Rectal smooth muscle tissue (tissue), 1 donor: ENCODE results near the gene CAND2.
"Not testable (repeated sequence)": the region's sequence is repeated elsewhere in the genome, so short reads cannot be mapped to it uniquely, and the experiment has no call there.

ENCODE experiments used
- H3K27ac ChIP-seq: one replicate; pipeline ENCODE4 v1.7.0; 2013; ENCODE audit warnings: low read depth, low read length, inconsistent platforms
- H3K27me3 ChIP-seq: one replicate; pipeline ENCODE4 v1.7.0; 2013; ENCODE audit warnings: low read length; ENCODE audit not compliant: control insufficient read depth, insufficient read depth
- H3K36me3 ChIP-seq: one replicate; pipeline ENCODE4 v1.7.0; 2013; ENCODE audit warnings: low read length; ENCODE audit not compliant: control insufficient read depth, insufficient read depth
- H3K4me1 ChIP-seq: one replicate; pipeline ENCODE4 v1.7.0; 2013; ENCODE audit warnings: low read length; ENCODE audit not compliant: control insufficient read depth, insufficient read depth
- H3K4me3 ChIP-seq: one replicate; pipeline ENCODE4 v1.7.0; 2013; ENCODE audit warnings: low read length
- H3K9ac ChIP-seq: one replicate; pipeline ENCODE4 v1.7.0; 2013; ENCODE audit warnings: low read length

The CAND2 gene

DNA sequence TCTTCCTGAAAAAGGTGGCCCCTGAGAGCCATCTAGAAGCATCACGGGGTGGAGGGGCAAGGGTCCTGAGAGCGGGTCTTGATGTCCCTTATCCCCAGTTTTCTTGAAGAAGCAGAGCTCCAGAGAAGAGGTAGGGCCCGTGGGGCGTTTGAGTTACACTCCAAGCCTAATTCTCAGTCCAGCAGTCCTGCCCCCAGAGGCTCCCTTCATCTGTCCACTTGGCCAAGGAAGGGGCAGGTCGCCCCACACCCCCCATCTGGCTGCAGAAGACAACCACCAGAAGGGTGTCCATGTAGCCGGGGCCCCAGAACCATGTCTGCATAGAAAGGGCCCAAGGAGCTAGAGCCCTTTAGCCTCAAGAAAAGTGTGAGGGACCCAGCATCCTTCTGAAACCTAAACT, 70.4 kb downstream of the CAND2 start:
- H3K4me1 ChIP-seq = no peaks in the 10 kb centered on the region
- peaks cover 2% of the 10 kb centered on the region for H3K27me3 ChIP-seq

GRCh38 chr3:12868039-12869034, 71.9 kb downstream of the CAND2 start:
- no peaks in the 10 kb centered on the region for H3K36me3 ChIP-seq
- H3K27me3 ChIP-seq = peaks cover 2% of the 10 kb centered on the region
- no peaks in the 10 kb centered on the region for H3K4me1 ChIP-seq
- H3K27ac ChIP-seq = no peak overlapping the region
- peak overlapping the region; percentile 32 for H3K4me3 ChIP-seq
- H3K9ac ChIP-seq = no peak overlapping the region

More for the DNA sequence above, 70.4 kb downstream of the CAND2 start:
- no peak overlapping the region for H3K27ac ChIP-seq
- H3K9ac ChIP-seq = no peak overlapping the region
- no peaks in the 10 kb centered on the region for H3K36me3 ChIP-seq
- H3K4me3 ChIP-seq = no peak overlapping the region

GRCh38 chr3:12869035-12869621, 72.6 kb downstream of the CAND2 start:
- H3K4me3 ChIP-seq = peak overlapping the region; percentile 32
- no peaks in the 10 kb centered on the region for H3K36me3 ChIP-seq
- no peak overlapping the region for H3K27ac ChIP-seq
- no peaks in the 10 kb centered on the region for H3K4me1 ChIP-seq
- peaks cover 2% of the 10 kb centered on the region for H3K27me3 ChIP-seq
- no peak overlapping the region for H3K9ac ChIP-seq

GRCh38 chr3:12870942-12871341, 74.5 kb downstream of the CAND2 start:
- no peaks in the 10 kb centered on the region for H3K36me3 ChIP-seq
- H3K9ac ChIP-seq = no peak overlapping the region
- peaks cover 2% of the 10 kb centered on the region for H3K27me3 ChIP-seq
- no peaks in the 10 kb centered on the region for H3K4me1 ChIP-seq
- no peak overlapping the region for H3K4me3 ChIP-seq
- no peak overlapping the region for H3K27ac ChIP-seq

- Histone ChIP-seq H3K27ac (no peak overlapping the region), H3K27me3 (peaks cover 2% of the 10 kb centered on the region), H3K4me1 (no peaks in the 10 kb centered on the region), H3K4me3 (no peak overlapping the region), H3K9ac (no peak overlapping the region), H3K36me3 (no peaks in the 10 kb centered on the region)
Observed at GRCh38 chr3:12871404-12871983, 75.0 kb downstream of the CAND2 start.

GRCh38 chr3:12875857-12876836, 79.7 kb downstream of the CAND2 start:
- Histone ChIP-seq H3K27me3 (no peaks in the 10 kb centered on the region), H3K4me1 (no peaks in the 10 kb centered on the region), H3K36me3 (no peaks in the 10 kb centered on the region), H3K4me3 (no peak overlapping the region), H3K9ac (no peak overlapping the region), H3K27ac (no peak overlapping the region)

DNA sequence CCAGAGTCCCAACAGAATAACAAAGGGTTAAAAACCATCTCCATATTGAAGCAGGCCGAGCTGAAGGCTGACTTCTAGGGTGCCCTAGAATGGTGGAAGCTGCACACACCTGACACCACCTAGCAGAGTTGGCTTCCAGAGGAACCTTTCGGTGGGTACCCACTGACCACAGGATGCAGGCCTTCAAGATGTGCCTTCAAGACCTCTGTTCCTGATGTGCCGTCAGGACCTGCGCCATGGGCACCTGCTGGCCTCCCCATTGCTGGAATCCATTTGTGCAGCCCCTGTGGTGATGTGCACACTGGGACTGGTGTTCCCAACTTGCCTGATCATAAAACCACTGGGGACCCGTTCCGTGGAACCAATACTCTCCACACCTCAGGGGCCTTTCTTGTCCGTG, 80.6 kb downstream of the CAND2 start:
- Histone ChIP-seq H3K27me3 (no peaks in the 10 kb centered on the region), H3K36me3 (no peaks in the 10 kb centered on the region), H3K27ac (no peak overlapping the region), H3K4me3 (no peak overlapping the region), H3K4me1 (no peaks in the 10 kb centered on the region), H3K9ac (no peak overlapping the region)

GRCh38 chr3:12878141-12878574, 81.7 kb downstream of the CAND2 start:
- Histone ChIP-seq H3K4me3 (no peak overlapping the region), H3K36me3 (no peaks in the 10 kb centered on the region), H3K27me3 (no peaks in the 10 kb centered on the region), H3K27ac (no peak overlapping the region), H3K9ac (no peak overlapping the region), H3K4me1 (no peaks in the 10 kb centered on the region)

GRCh38 chr3:12878758-12879157, 82.3 kb downstream of the CAND2 start:
- not testable (repeated sequence) for H3K4me3 ChIP-seq, H3K36me3 ChIP-seq, H3K9ac ChIP-seq, H3K4me1 ChIP-seq, H3K27me3 ChIP-seq, H3K27ac ChIP-seq

DNA sequence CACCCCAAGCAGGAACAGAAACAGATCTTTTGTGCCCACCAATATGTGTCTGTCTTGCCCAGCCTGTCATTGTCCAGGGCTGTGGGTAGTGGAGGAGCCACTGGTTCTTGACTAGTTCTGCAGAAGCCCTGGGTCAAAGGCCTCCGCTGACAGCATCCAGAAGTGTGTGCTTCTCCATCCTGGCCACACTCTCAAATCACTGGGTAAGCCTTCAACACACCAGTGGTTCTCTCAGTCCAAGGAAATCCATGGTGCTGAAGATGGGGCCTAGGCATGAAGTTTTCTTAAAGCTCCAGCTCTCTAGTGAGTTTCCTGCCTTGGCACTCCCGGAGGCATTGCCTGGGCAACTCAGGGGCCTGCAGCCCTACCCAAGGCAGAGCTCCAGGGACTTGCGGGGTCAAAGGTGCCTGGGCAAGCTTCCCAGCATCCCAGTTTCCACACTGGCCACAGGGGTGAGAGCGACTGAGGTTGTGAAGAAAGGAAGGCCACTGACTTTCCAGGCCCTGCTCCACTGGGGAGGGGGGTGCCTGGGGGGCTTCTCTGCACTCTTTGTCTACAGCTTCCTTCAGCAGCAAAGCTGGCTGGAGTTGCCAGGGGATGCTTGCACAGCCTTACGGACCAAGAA, 82.8 kb downstream of the CAND2 start:
- Histone ChIP-seq H3K36me3 (no peaks in the 10 kb centered on the region), H3K4me3 (no peak overlapping the region), H3K4me1 (peaks cover 3% of the 10 kb centered on the region), H3K27me3 (no peaks in the 10 kb centered on the region), H3K9ac (no peak overlapping the region), H3K27ac (no peak overlapping the region)

- H3K27me3 ChIP-seq, H3K9ac ChIP-seq, H3K27ac ChIP-seq, H3K36me3 ChIP-seq, H3K4me1 ChIP-seq, H3K4me3 ChIP-seq: not testable (repeated sequence)
Observed at GRCh38 chr3:12881858-12882257, 85.4 kb downstream of the CAND2 start.
